Gastroesophageal sphincter (tissue), 4 donors: Measurements from ENCODE around the gene KRT71. TPM values are rescaled to one million over a fixed set of nuclear protein-coding genes. Genes with fewer than 3 reads are reported as not detected.

Experiments
- ATAC-seq: fragments of 150-250 bp; one replicate; pipeline ENCODE4 v1.9.1; 2016; ENCODE audit warnings: mild to moderate bottlenecking, moderate library complexity
- H3K27ac ChIP-seq, 4 donors: fragments of 200-600 bp; sonication (generic) in 3 of 4; 1 replicate in 3 of 4; 2 replicates in 1 of 4; pipeline ENCODE4 v1.5.1; 2016 to 2019
- H3K27me3 ChIP-seq: fragments of 200-600 bp; sonication (generic); one replicate; pipeline ENCODE4 v1.5.1; 2019
- H3K36me3 ChIP-seq, 2 donors: fragments of 200-600 bp; sonication (generic); one replicate each; pipeline ENCODE4 v1.5.1; 2019; ENCODE audit warnings: control low read depth in 1 of 2
- H3K4me1 ChIP-seq, 3 donors: fragments of 200-600 bp; sonication (generic); 1 replicate in 2 of 3; 2 replicates in 1 of 3; pipeline ENCODE4 v1.5.1; 2016 to 2019; ENCODE audit warnings: control low read depth in 2 of 3
- H3K4me3 ChIP-seq, 2 donors: fragments of 200-600 bp; sonication (generic); one replicate each; pipeline ENCODE4 v1.5.1; 2019; ENCODE audit warnings: mild to moderate bottlenecking in 1 of 2, moderate library complexity in 1 of 2
- H3K9me3 ChIP-seq, 3 donors: fragments of 200-600 bp; sonication (generic); one replicate each; pipeline ENCODE4 v1.5.1; 2017 to 2019; ENCODE audit warnings: control low read depth in 2 of 3
- CTCF ChIP-seq, 4 experiments: fragments of 200-600 bp in 2 of 4; fragments of 450-650 bp in 2 of 4; sonication (generic) in 1 of 4; IDR thresholded peaks; one replicate each; pipeline ENCODE4 v1.5.1; 2017 to 2019; ENCODE audit warnings: antibody characterized with exemption in 4 of 4, mild to moderate bottlenecking in 2 of 4, moderate library complexity in 2 of 4
- EP300 ChIP-seq: sonication (generic); formaldehyde crosslinking; IDR thresholded peaks from one replicate; pipeline ENCODE4 v1.6.1; 2017; ENCODE audit warnings: antibody characterized with exemption, mild to moderate bottlenecking
- POLR2A ChIP-seq, 2 donors: fragments of 450-650 bp; IDR thresholded peaks; one replicate each; pipeline ENCODE4 v1.6.1; 2017; ENCODE audit warnings: antibody characterized with exemption in 2 of 2, mild to moderate bottlenecking in 2 of 2, moderate library complexity in 1 of 2
- POLR2AphosphoS5 ChIP-seq: sonication (generic); formaldehyde crosslinking; IDR thresholded peaks from one replicate; pipeline ENCODE4 v1.6.1; 2017; ENCODE audit warnings: antibody characterized with exemption
- WGBS, 2 donors: methylation state at CpG; one replicate each; pipeline ENCODE4 v1.1.5; 2018; ENCODE audit warnings: low coverage in 1 of 2; 5-methylcytosine and 5-hydroxymethylcytosine counted together
- total RNA-seq, 4 donors: library from RNA; depleted of rRNA; stranded (reverse); fragments of >200 nt; gene quantifications; one replicate each; pipeline ENCODE4 v1.1.0, GENCODE V29; 2016

The KRT71 gene
- total RNA-seq, 4 donors from 2014 or later = not detected

GRCh38 chr12:52515319-52515646 lies 37.7 kb downstream of the KRT71 start:
- peaks cover 14% of the 10 kb centered on the region for H3K27me3 ChIP-seq
- H3K4me3 ChIP-seq = no peak overlapping the region
- no peaks in the 10 kb centered on the region for H3K4me1 ChIP-seq
- 80% methylated on average over 1 of the region's 1 CpG; no CpG with 5 or more reads in 1 of the 2 donors for WGBS, 2 donors
- no peaks in the 10 kb centered on the region for H3K36me3 ChIP-seq
- TF ChIP-seq EP300 (no peak), POLR2A (IDR thresholded peaks at IDR 0.05) (no peak), CTCF (IDR thresholded peaks at IDR 0.05) (no peak), POLR2AphosphoS5 (no peak)
- no peak overlapping the region for H3K27ac ChIP-seq
- no peak for ATAC-seq
- peaks cover 0 to 3% (median 0%) of the 10 kb centered on the region in 3 donors for H3K9me3 ChIP-seq

- no peak for ATAC-seq
- H3K27ac ChIP-seq = no peak overlapping the region
- H3K9me3 ChIP-seq = peaks cover 0 to 4% (median 0%) of the 10 kb centered on the region in 3 donors
- no peaks in the 10 kb centered on the region for H3K4me1 ChIP-seq
- 60 to 93% methylated on average over 1 to 6 of the region's 14 CpGs for WGBS, 2 donors
- no peak for TF ChIP-seq POLR2AphosphoS5
- no peak for TF ChIP-seq POLR2A (IDR thresholded peaks at IDR 0.05)
- no peak for TF ChIP-seq CTCF (IDR thresholded peaks at IDR 0.05)
- no peak for TF ChIP-seq EP300
- H3K36me3 ChIP-seq = no peaks in the 10 kb centered on the region
- no peak overlapping the region for H3K4me3 ChIP-seq
- H3K27me3 ChIP-seq = peaks cover 11% of the 10 kb centered on the region
Measured at GRCh38 chr12:52514471-52515318, 38.2 kb downstream of the KRT71 start.

GRCh38 chr12:52513736-52514135 lies 39.2 kb downstream of the KRT71 start:
- Histone ChIP-seq H3K4me3 (no peak overlapping the region), H3K9me3 (peaks cover 0 to 4% (median 0%) of the 10 kb centered on the region in 3 donors), H3K27me3 (peaks cover 6% of the 10 kb centered on the region), H3K4me1 (no peaks in the 10 kb centered on the region), H3K36me3 (no peaks in the 10 kb centered on the region), H3K27ac (no peak overlapping the region)
- TF ChIP-seq POLR2AphosphoS5 = no peak
- no peak for TF ChIP-seq POLR2A (IDR thresholded peaks at IDR 0.05)
- TF ChIP-seq EP300 = no peak
- no peak for TF ChIP-seq CTCF (IDR thresholded peaks at IDR 0.05)
- no peak for ATAC-seq
- WGBS, 2 donors = 81 to 91% methylated on average over 3 to 6 of the region's 6 CpGs

GRCh38 chr12:52508211-52508610 lies 44.7 kb downstream of the KRT71 start:
- Histone ChIP-seq H3K36me3 (no peaks in the 10 kb centered on the region), H3K27ac (no peak overlapping the region), H3K9me3 (peaks cover 0 to 4% (median 0%) of the 10 kb centered on the region in 3 donors), H3K4me1 (no peaks in the 10 kb centered on the region), H3K27me3 (peaks cover 13% of the 10 kb centered on the region), H3K4me3 (no peak overlapping the region)
- WGBS, 2 donors = 80% methylated on average over 2 of the region's 5 CpGs; no CpG with 5 or more reads in 1 of the 2 donors
- TF ChIP-seq POLR2A (IDR thresholded peaks at IDR 0.05) (no peak), CTCF (IDR thresholded peaks at IDR 0.05) (no peak), POLR2AphosphoS5 (no peak), EP300 (no peak)
- no peak for ATAC-seq
